Measurements from ENCODE around the gene PLXNC1. TPM values are rescaled to one million over a fixed set of nuclear protein-coding genes. Genes with fewer than 3 reads are reported as not detected.

Gene PLXNC1
- total and polyA plus RNA-seq, 2 donors (not counting 1 experiment from before 2014, with no cell fraction given) = 9.7 to 33.6 TPM

DNA sequence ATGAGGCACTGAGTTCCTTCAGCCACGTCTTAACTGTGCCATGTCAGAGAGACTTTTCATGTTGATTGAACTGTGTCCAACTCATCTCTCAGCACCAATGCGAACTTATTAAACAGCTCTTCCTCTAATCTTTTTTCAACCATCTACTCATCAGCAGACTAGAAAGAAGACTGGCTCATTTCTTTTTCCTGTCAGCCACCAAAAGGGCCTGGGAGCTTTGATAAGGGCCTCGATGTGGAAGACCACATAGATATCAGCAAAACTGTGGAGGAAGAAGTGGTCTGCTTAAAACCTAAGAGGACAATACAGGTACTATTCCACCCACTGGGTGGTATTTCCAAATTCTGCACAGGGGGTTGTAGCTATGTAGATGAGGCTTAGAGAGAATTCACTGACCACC is 3.6 kb upstream of the PLXNC1 start:
- Mint-ChIP-seq H3K4me1 (peaks cover 24% of the 10 kb centered on the region), H3K27me3 (no peaks in the 10 kb centered on the region), H3K9me3 (ENCODE audit: insufficient read depth) (no peaks in the 10 kb centered on the region), H3K27ac (no peak overlapping the region), H3K4me3 (no peak overlapping the region)
- POLR2A ChIA-PET = interaction anchor here (0.7 kb wide), 2 partner anchors 8 to 553 kb away, joined by 6 read pairs; no protein-coding TSS in a partner anchor
- Histone ChIP-seq H3K4me1 (ENCODE audit: control insufficient read depth in 2 of 2, insufficient read depth in 2 of 2, low read length in 2 of 2) (peaks cover 4 to 12% of the 10 kb centered on the region in 2 donors), H4K20me1 (ENCODE audit: control insufficient read depth, insufficient read depth, low read length, poor library complexity, severe bottlenecking) (no peaks in the 10 kb centered on the region), H3K9me3 (ENCODE audit: control extremely low read depth in 1 of 3, control insufficient read depth in 2 of 3, insufficient read depth in 1 of 3, low read length in 2 of 3) (no peaks in the 10 kb centered on the region), H3K36me3 (replicated peaks in 1 of 2; ENCODE audit: control extremely low read depth in 1 of 2, control insufficient read depth in 1 of 2, extremely low read depth in 1 of 2, insufficient read depth in 2 of 2, low read length in 1 of 2) (no peaks in the 10 kb centered on the region), H3K27ac (ENCODE audit: low read length in 2 of 2) (no peak overlapping the region), H3K9ac (ENCODE audit: low read length) (no peak overlapping the region), H3K79me2 (ENCODE audit: control insufficient read depth, insufficient read depth, low read length) (peaks cover 7% of the 10 kb centered on the region), H3K27me3 (replicated peaks in 1 of 4; ENCODE audit: control extremely low read depth in 1 of 4, control insufficient read depth in 3 of 4, insufficient read depth in 4 of 4, low read length in 3 of 4) (no peaks in the 10 kb centered on the region), H2AFZ (ENCODE audit: insufficient read depth, low read depth, low read length, poor library complexity, severe bottlenecking) (no peak overlapping the region), H3K4me3 (ENCODE audit: control extremely low read depth in 1 of 5, extremely low read depth in 1 of 5, insufficient read depth in 1 of 5, low read depth in 2 of 5, low read length in 4 of 5) (no peak overlapping the region), H3K4me2 (replicated peaks; ENCODE audit: low read depth, low read length, poor library complexity, severe bottlenecking) (no peak overlapping the region)
- CTCF ChIA-PET = interaction anchor here (0.6 to 4.9 kb wide), 12 partner anchors 10 to 731 kb away, joined by 3 to 56 read pairs (median 4); no protein-coding TSS in a partner anchor
- intact Hi-C loops (cut with micrococcal nuclease) = loop anchor here (1.0 to 10.0 kb wide), 6 partner anchors 10 to 733 kb away; no protein-coding TSS in a partner anchor
- ATAC-seq (ENCODE audit: low read depth) (no peak), DNase-seq (no peak)
- WGBS (ENCODE audit: insufficient coverage) = 90% methylated on average over 2 of the region's 3 CpGs
- no peak for TF ChIP-seq CTCF (IDR thresholded peaks at IDR 0.05)
- TF ChIP-seq EZH2 (IDR thresholded peaks at IDR 0.05; ENCODE audit: borderline replicate concordance, insufficient read depth, low read depth, low read length, poor library complexity, severe bottlenecking) = no peak

DNA sequence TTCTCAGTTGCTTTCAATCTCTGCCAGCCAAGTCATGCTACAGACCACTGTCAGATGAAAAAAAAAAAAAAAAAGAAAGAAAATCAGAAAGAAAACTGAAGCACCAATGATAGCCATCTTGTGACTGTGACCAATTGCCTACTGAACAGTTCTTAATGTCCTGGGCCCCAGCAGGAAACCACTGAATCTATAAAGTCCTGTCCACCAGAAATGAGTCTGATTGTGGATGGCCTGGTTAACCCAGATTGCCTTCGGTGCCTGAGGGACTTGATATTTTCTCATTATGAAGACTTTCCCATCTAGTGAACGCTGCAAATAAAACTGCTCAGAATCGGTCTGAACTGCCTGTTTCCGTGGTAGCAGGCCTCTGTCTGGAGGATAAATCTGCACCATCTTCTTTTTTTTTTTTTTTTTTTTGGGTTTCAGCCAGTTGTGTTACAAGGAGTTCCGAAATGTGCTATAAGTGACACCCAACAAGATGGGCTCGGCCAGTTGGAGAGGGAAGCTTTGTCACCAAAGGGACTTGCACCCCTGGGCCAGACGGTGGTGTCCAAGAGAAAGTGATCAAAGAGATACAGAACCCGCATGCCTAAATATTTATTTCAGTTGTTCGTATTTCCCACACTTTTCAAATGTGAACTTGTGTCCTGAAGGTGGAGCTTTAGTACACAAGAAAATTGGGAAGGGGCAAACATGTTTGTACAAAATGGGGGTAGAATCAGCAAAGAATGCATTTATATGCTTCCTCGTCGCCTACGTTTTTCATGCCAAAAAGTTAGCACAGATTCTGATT is 3.0 kb upstream of the PLXNC1 start:
- ChIA-PET POLR2A (interaction anchor here (0.5 to 0.7 kb wide), 3 partner anchors 9 to 553 kb away, joined by 6 to 7 read pairs (median 6); no protein-coding TSS in a partner anchor), CTCF (interaction anchor here (0.6 to 4.9 kb wide), 13 partner anchors 11 to 845 kb away, joined by 3 to 56 read pairs (median 4); no protein-coding TSS in a partner anchor)
- 56% methylated on average over 6 of the region's 12 CpGs for WGBS (ENCODE audit: insufficient coverage)
- Mint-ChIP-seq H3K4me3 (no peak overlapping the region), H3K4me1 (peaks cover 27% of the 10 kb centered on the region), H3K27me3 (no peaks in the 10 kb centered on the region), H3K27ac (no peak overlapping the region), H3K9me3 (ENCODE audit: insufficient read depth) (no peaks in the 10 kb centered on the region)
- Histone ChIP-seq H3K9me3 (ENCODE audit: control extremely low read depth in 1 of 3, control insufficient read depth in 2 of 3, insufficient read depth in 1 of 3, low read length in 2 of 3) (no peaks in the 10 kb centered on the region), H3K27me3 (replicated peaks in 1 of 4; ENCODE audit: control extremely low read depth in 1 of 4, control insufficient read depth in 3 of 4, insufficient read depth in 4 of 4, low read length in 3 of 4) (no peaks in the 10 kb centered on the region), H3K4me2 (replicated peaks; ENCODE audit: low read depth, low read length, poor library complexity, severe bottlenecking) (no peak overlapping the region), H3K27ac (ENCODE audit: low read length in 2 of 2) (no peak overlapping the region), H3K4me1 (ENCODE audit: control insufficient read depth in 2 of 2, insufficient read depth in 2 of 2, low read length in 2 of 2) (peaks cover 4 to 12% of the 10 kb centered on the region in 2 donors), H4K20me1 (ENCODE audit: control insufficient read depth, insufficient read depth, low read length, poor library complexity, severe bottlenecking) (no peaks in the 10 kb centered on the region), H3K79me2 (ENCODE audit: control insufficient read depth, insufficient read depth, low read length) (peaks cover 13% of the 10 kb centered on the region), H3K4me3 (ENCODE audit: control extremely low read depth in 1 of 5, extremely low read depth in 1 of 5, insufficient read depth in 1 of 5, low read depth in 2 of 5, low read length in 4 of 5) (no peak overlapping the region), H2AFZ (ENCODE audit: insufficient read depth, low read depth, low read length, poor library complexity, severe bottlenecking) (peak overlapping the region; percentile 5), H3K36me3 (replicated peaks in 1 of 2; ENCODE audit: control extremely low read depth in 1 of 2, control insufficient read depth in 1 of 2, extremely low read depth in 1 of 2, insufficient read depth in 2 of 2, low read length in 1 of 2) (no peaks in the 10 kb centered on the region), H3K9ac (ENCODE audit: low read length) (no peak overlapping the region)
- DNase-seq = peak; percentile 53
- intact Hi-C loops (cut with micrococcal nuclease) = loop anchor here (1.0 to 10.0 kb wide), 6 partner anchors 11 to 732 kb away; no protein-coding TSS in a partner anchor
- ATAC-seq (ENCODE audit: low read depth) = no peak
- TF ChIP-seq CTCF (IDR thresholded peaks at IDR 0.05) (peak; percentile 28), EZH2 (IDR thresholded peaks at IDR 0.05; ENCODE audit: borderline replicate concordance, insufficient read depth, low read depth, low read length, poor library complexity, severe bottlenecking) (no peak)

Measured in B cell (primary cell).